PFSK-1 (cell line): ENCODE results near the gene SYS1.

Experiments used
- FOXP2 ChIP-seq: optimal IDR thresholded peaks from 2 replicates; pipeline ENCODE3; 2011; ENCODE audit warnings: borderline replicate concordance, control low read depth, inconsistent platforms; ENCODE audit not compliant: insufficient read depth; ENCODE audit errors: extremely low read length, extremely low read depth
- POLR2AphosphoS5 ChIP-seq: IDR thresholded peaks from 2 replicates; pipeline ENCODE4 v1.6.1; 2012; ENCODE audit warnings: low read depth, mild to moderate bottlenecking, control low read depth, low read length, moderate library complexity
- REST ChIP-seq, 2 experiments: IDR thresholded peaks; 2 replicates each; pipeline versions ENCODE4 v1.6.1 to v1.8.0; 2011 to 2012; ENCODE audit warnings: low read depth in 2 of 2, low read length in 2 of 2, control low read depth in 1 of 2, inconsistent platforms in 1 of 2, mild to moderate bottlenecking in 1 of 2, moderate library complexity in 1 of 2; ENCODE audit not compliant: insufficient read depth in 1 of 2
- SIN3A ChIP-seq: IDR thresholded peaks from 2 replicates; pipeline ENCODE4 v1.6.1; 2012; ENCODE audit warnings: mild to moderate bottlenecking, low read length, moderate library complexity, borderline replicate concordance; ENCODE audit not compliant: insufficient read depth
- TAF1 ChIP-seq: IDR thresholded peaks from 2 replicates; pipeline ENCODE4 v1.6.1; 2012; ENCODE audit warnings: low read length, control low read depth, borderline replicate concordance; ENCODE audit not compliant: insufficient read depth

The SYS1 gene

GRCh38 chr20:45323731-45324130 lies 39.2 kb upstream of the SYS1 start:
- TF ChIP-seq POLR2AphosphoS5 (no peak), SIN3A (no peak), TAF1 (no peak), REST (IDR thresholded peaks at IDR 0.05; ENCODE audit: insufficient read depth in 1 of 2, low read depth in 2 of 2, low read length in 2 of 2) (no peak), FOXP2 (no peak)

GRCh38 chr20:45325371-45325770 lies 37.6 kb upstream of the SYS1 start:
- TF ChIP-seq TAF1 (no peak), POLR2AphosphoS5 (no peak), FOXP2 (no peak), SIN3A (no peak)

GRCh38 chr20:45328451-45328850 lies 34.5 kb upstream of the SYS1 start:
- TF ChIP-seq POLR2AphosphoS5 (no peak), TAF1 (no peak), REST (IDR thresholded peaks at IDR 0.05; ENCODE audit: insufficient read depth in 1 of 2, low read depth in 2 of 2, low read length in 2 of 2) (no peak), SIN3A (no peak), FOXP2 (no peak)

GRCh38 chr20:45329497-45330319 lies 33.2 kb upstream of the SYS1 start:
- no peak for TF ChIP-seq TAF1

GRCh38 chr20:45330476-45330875 lies 32.5 kb upstream of the SYS1 start:
- TF ChIP-seq FOXP2 (no peak), POLR2AphosphoS5 (no peak), REST (IDR thresholded peaks at IDR 0.05; ENCODE audit: insufficient read depth in 1 of 2, low read depth in 2 of 2, low read length in 2 of 2) (no peak), SIN3A (no peak), TAF1 (no peak)

- no peak for TF ChIP-seq SIN3A
- TF ChIP-seq FOXP2, result no peak
- no peak for TF ChIP-seq TAF1
- no peak for TF ChIP-seq POLR2AphosphoS5
- TF ChIP-seq REST (IDR thresholded peaks at IDR 0.05; ENCODE audit: insufficient read depth in 1 of 2, low read depth in 2 of 2, low read length in 2 of 2), result no peak
These were observed 26.2 kb upstream of the SYS1 start for GRCh38 chr20:45336530-45337366.
